Measurements from ENCODE around the gene FGF2.
"Not testable (repeated sequence)": the region's sequence is repeated elsewhere in the genome, so short reads cannot be mapped to it uniquely, and the experiment has no call there.

The FGF2 gene

DNA sequence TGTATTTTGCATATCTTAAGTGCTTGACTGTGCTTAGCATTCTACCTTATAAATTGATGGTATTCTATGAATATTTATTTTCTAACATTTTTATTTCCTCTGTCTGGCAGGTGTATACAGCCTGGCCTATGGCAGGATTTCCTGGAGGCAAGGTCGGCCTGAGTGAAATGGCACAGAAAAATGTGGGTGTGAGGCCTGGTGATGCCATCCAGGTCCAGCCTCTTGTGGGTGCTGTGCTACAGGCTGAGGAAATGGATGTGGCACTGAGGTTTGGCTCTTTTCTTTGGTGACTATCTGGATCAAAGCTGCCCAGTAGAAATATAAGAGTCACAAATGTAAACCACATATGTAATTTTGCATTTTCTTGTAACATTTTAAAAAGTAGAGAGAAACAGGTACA is 102.3 kb downstream of the FGF2 start:
- H3K4me3 ChIP-seq (ENCODE audit: control insufficient read depth, low read depth, low read length) = no peak overlapping the region
- no peak for TF ChIP-seq CTCF (IDR thresholded peaks at IDR 0.05; ENCODE audit: control insufficient read depth, insufficient read depth, low read depth, low read length, missing control alignments)
- DNase-seq (ENCODE audit: low read depth) = no peak

DNA sequence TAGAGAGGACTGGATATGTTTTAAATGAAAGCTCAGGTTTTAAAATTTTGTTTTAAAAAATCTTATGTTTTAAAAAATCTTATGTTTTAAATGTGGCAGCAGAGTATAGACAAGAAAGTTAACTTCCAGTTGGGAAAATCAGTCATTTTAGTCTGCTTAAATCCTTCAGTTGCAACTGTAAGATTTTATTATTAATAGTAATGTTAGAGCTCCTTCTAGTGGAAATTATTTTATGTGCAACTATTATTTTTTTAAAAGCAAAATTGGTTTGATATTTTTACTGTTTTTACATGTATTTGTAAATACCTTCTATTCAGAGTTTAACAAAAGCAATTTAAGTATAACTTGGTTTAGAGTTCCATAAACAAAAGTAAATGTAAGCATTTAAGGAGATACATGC is 104.2 kb downstream of the FGF2 start:
- peak; percentile 21 for TF ChIP-seq CTCF (IDR thresholded peaks at IDR 0.05; ENCODE audit: control insufficient read depth, insufficient read depth, low read depth, low read length, missing control alignments)
- H3K4me3 ChIP-seq (ENCODE audit: control insufficient read depth, low read depth, low read length) = no peak overlapping the region
- DNase-seq (ENCODE audit: low read depth) = no peak

- H3K4me3 ChIP-seq (ENCODE audit: control insufficient read depth, low read depth, low read length) = no peak overlapping the region
- no peak for TF ChIP-seq CTCF (IDR thresholded peaks at IDR 0.05; ENCODE audit: control insufficient read depth, insufficient read depth, low read depth, low read length, missing control alignments)
- no peak for DNase-seq (ENCODE audit: low read depth)
Observed at GRCh38 chr4:122932763-122933162, 106.1 kb downstream of the FGF2 start.

- not testable (repeated sequence) for H3K4me3 ChIP-seq (ENCODE audit: control insufficient read depth, low read depth, low read length); DNase-seq (ENCODE audit: low read depth)
Observed at GRCh38 chr4:122945136-122945535, 118.5 kb downstream of the FGF2 start.

- H3K4me3 ChIP-seq (ENCODE audit: control insufficient read depth, low read depth, low read length) = no peak overlapping the region
- DNase-seq (ENCODE audit: low read depth) = no peak
- no peak for TF ChIP-seq CTCF (IDR thresholded peaks at IDR 0.05; ENCODE audit: control insufficient read depth, insufficient read depth, low read depth, low read length, missing control alignments)
Observed at GRCh38 chr4:122946142-122946541, 119.5 kb downstream of the FGF2 start.

All from AG09309 (cell line).